HEK293T (cell line): ENCODE measurements around the gene UGT1A5.

ENCODE experiments used
- BHLHE40 ChIP-seq: fragments of 450-650 bp; IDR thresholded peaks from 2 replicates; pipeline ENCODE4 v1.6.1; 2016; ENCODE audit warnings: mild to moderate bottlenecking, moderate library complexity, borderline replicate concordance
- CTBP1 ChIP-seq: fragments of 450-650 bp; IDR thresholded peaks from 2 replicates; pipeline ENCODE4 v1.6.1; 2016; ENCODE audit warnings: borderline replicate concordance
- ELF4 ChIP-seq: fragments of 450-650 bp; IDR thresholded peaks from 2 replicates; pipeline ENCODE4 v1.6.1; 2017; ENCODE audit warnings: antibody characterized with exemption
- FOXM1 ChIP-seq: fragments of 450-650 bp; IDR thresholded peaks from 2 replicates; pipeline ENCODE4 v1.6.1; 2017; ENCODE audit warnings: mild to moderate bottlenecking, borderline replicate concordance
- LEF1 ChIP-seq: fragments of 450-650 bp; IDR thresholded peaks from 2 replicates; pipeline ENCODE4 v1.6.1; 2017; ENCODE audit warnings: mild to moderate bottlenecking, borderline replicate concordance
- NFRKB ChIP-seq: fragments of 450-650 bp; IDR thresholded peaks from 2 replicates; pipeline ENCODE4 v1.6.1; 2016; ENCODE audit warnings: mild to moderate bottlenecking, moderate library complexity
- PKNOX1 ChIP-seq: fragments of 450-650 bp; IDR thresholded peaks from 2 replicates; pipeline ENCODE4 v1.6.1; 2016
- SP1 ChIP-seq: fragments of 450-650 bp; IDR thresholded peaks from 2 replicates; pipeline ENCODE4 v1.6.1; 2017
- SUZ12 ChIP-seq: fragments of 450-650 bp; IDR thresholded peaks from 2 replicates; pipeline ENCODE4 v1.6.1; 2016; ENCODE audit warnings: mild to moderate bottlenecking
- TARDBP ChIP-seq: fragments of 450-650 bp; IDR thresholded peaks from 2 replicates; pipeline ENCODE4 v1.6.1; 2016
- ZNF384 ChIP-seq: fragments of 450-650 bp; IDR thresholded peaks from 2 replicates; pipeline ENCODE4 v1.6.1; 2016

GRCh38 chr2:233674995-233675394, 37.7 kb upstream of the UGT1A5 start:
- TF ChIP-seq LEF1 (no peak), CTBP1 (no peak), FOXM1 (no peak), NFRKB (no peak), PKNOX1 (no peak), ZNF384 (no peak), ELF4 (no peak), BHLHE40 (no peak), SUZ12 (no peak), SP1 (no peak), TARDBP (no peak)
